SK-N-SH (cell line): ENCODE data around the gene ERI3. TPM values are rescaled to one million over a fixed set of nuclear protein-coding genes. Genes with fewer than 3 reads are reported as not detected.

Experiments used
- CTCF ChIA-PET: fragments of 300-600, 350-600 bp; formaldehyde crosslinking; extraction: SDS; loops from one replicate; lab custom pipeline; 2021; lab: Yijun Ruan, JAX
- POLR2A ChIA-PET: fragments of 350-600 bp; sonication (Branson Sonifier 250); formaldehyde crosslinking; extraction: SDS; loops from one replicate; lab custom pipeline; 2020; ENCODE audit warnings: antibody characterized with exemption, inconsistent platforms; lab: Yijun Ruan, JAX
- DNase-seq: peaks from one replicate; pipeline ENCODE4 v3.0.0; 2012
- H2AFZ ChIP-seq: fragments of 200-600 bp; sonication (generic); 2 replicates; pipeline ENCODE4 v1.8.1; 2016; ENCODE audit warnings: antibody characterized with exemption, mild to moderate bottlenecking, low read depth
- H3F3A ChIP-seq: fragments of 200-600 bp; sonication (generic); replicated peaks from 2 replicates; pipeline ENCODE3; 2016; ENCODE audit warnings: antibody characterized with exemption, mild to moderate bottlenecking; ENCODE audit not compliant: insufficient read depth
- H3K27ac ChIP-seq, 2 experiments: fragments of 200-500 bp in 1 of 2; fragments of 200-600 bp in 1 of 2; sonication (Bioruptor generic) in 1 of 2; sonication (generic), shearing (Covaris generic) in 1 of 2; 2 replicates each; pipeline versions ENCODE4 v1.5.1 to v1.6.1; 2014 to 2016; ENCODE audit warnings: low read depth in 2 of 2, inconsistent platforms in 1 of 2, low read length in 1 of 2, mild to moderate bottlenecking in 1 of 2, mixed read lengths in 1 of 2
- H3K27me3 ChIP-seq: fragments of 200-600 bp; sonication (generic), shearing (Covaris generic); 2 replicates; pipeline ENCODE4 v1.6.1; 2016; ENCODE audit warnings: mixed run types; ENCODE audit not compliant: insufficient read depth
- H3K36me3 ChIP-seq, 2 experiments: fragments of 200-500 bp in 1 of 2; fragments of 200-600 bp in 1 of 2; sonication (Bioruptor generic) in 1 of 2; sonication (generic) in 1 of 2; replicated peaks in 1 of 2; 2 replicates each; pipeline versions ENCODE3 to v1.5.1; 2014 to 2016; ENCODE audit warnings: low read length in 1 of 2, mild to moderate bottlenecking in 1 of 2; ENCODE audit not compliant: insufficient read depth in 2 of 2, control insufficient read depth in 1 of 2
- H3K4me1 ChIP-seq, 2 experiments: fragments of 200-500 bp in 1 of 2; fragments of 200-600 bp in 1 of 2; sonication (Bioruptor generic) in 1 of 2; sonication (generic), shearing (Covaris generic) in 1 of 2; 2 replicates each; pipeline versions ENCODE4 v1.5.1 to v1.6.1; 2014 to 2016; ENCODE audit warnings: low read depth in 1 of 2, low read length in 1 of 2, mixed run types in 1 of 2; ENCODE audit not compliant: insufficient read depth in 2 of 2, control insufficient read depth in 1 of 2
- H3K4me2 ChIP-seq: fragments of 200-600 bp; sonication (generic), shearing (Covaris generic); 2 replicates; pipeline ENCODE4 v1.6.1; 2017; ENCODE audit warnings: mixed run types
- H3K4me3 ChIP-seq, 2 experiments: fragments of 200-500 bp in 1 of 2; fragments of 200-600 bp in 1 of 2; sonication (Bioruptor generic) in 1 of 2; sonication (generic), shearing (Covaris generic) in 1 of 2; 2 replicates each; pipeline versions ENCODE4 v1.5.1 to v1.8.1; 2014 to 2016; ENCODE audit warnings: low read depth in 2 of 2, inconsistent platforms in 1 of 2, low read length in 1 of 2, mild to moderate bottlenecking in 1 of 2, mixed read lengths in 1 of 2, moderate library complexity in 1 of 2
- H3K79me2 ChIP-seq: fragments of 200-600 bp; sonication (generic); 2 replicates; pipeline ENCODE4 v1.8.1; 2017; ENCODE audit warnings: mild to moderate bottlenecking; ENCODE audit not compliant: insufficient read depth
- H3K9ac ChIP-seq: fragments of 200-600 bp; sonication (generic); 2 replicates; pipeline ENCODE4 v1.6.1; 2017; ENCODE audit warnings: mixed run types
- H3K9me2 ChIP-seq: fragments of 200-600 bp; sonication (generic); 2 replicates; pipeline ENCODE4 v1.6.1; 2017; ENCODE audit warnings: mixed run types
- H3K9me3 ChIP-seq: fragments of 200-600 bp; sonication (generic); 2 replicates; pipeline ENCODE4 v1.6.1; 2017; ENCODE audit warnings: mixed run types, mild to moderate bottlenecking, moderate library complexity
- H4K20me1 ChIP-seq: fragments of 200-600 bp; sonication (generic); 2 replicates; pipeline ENCODE4 v1.6.1; 2017; ENCODE audit warnings: mild to moderate bottlenecking, mixed run types; ENCODE audit not compliant: insufficient read depth
- CHD2 ChIP-seq: fragments of 150-350 bp; IDR thresholded peaks from 2 replicates; pipeline ENCODE4 v1.6.1; 2018; ENCODE audit warnings: low read length; ENCODE audit not compliant: partially characterized antibody
- FOSL2 ChIP-seq: IDR thresholded peaks from 2 replicates; pipeline ENCODE4 v1.4.0; 2012; ENCODE audit warnings: low read depth, mild to moderate bottlenecking, moderate library complexity, borderline replicate concordance
- FOXJ3 ChIP-seq: sonication (generic); formaldehyde crosslinking; IDR thresholded peaks from 2 replicates; pipeline ENCODE4 v1.5.1; 2020; ENCODE audit warnings: mild to moderate bottlenecking, missing genetic modification reagents
- MEF2A ChIP-seq: IDR thresholded peaks from 2 replicates; pipeline ENCODE4 v1.4.0; 2012; ENCODE audit warnings: low read depth, borderline replicate concordance
- NFIC ChIP-seq: IDR thresholded peaks from 2 replicates; pipeline ENCODE4 v1.4.0; 2012; ENCODE audit warnings: borderline replicate concordance
- RCOR1 ChIP-seq: fragments of 150-350 bp; IDR thresholded peaks from 2 replicates; pipeline ENCODE4 v1.6.1; 2017; ENCODE audit warnings: antibody characterized with exemption, low read length
- RXRA ChIP-seq: IDR thresholded peaks from 2 replicates; pipeline ENCODE4 v1.4.0; 2012; ENCODE audit warnings: low read depth, mild to moderate bottlenecking, borderline replicate concordance
- SIN3A ChIP-seq: IDR thresholded peaks from 2 replicates; pipeline ENCODE4 v1.6.1; 2012; ENCODE audit warnings: low read depth, mild to moderate bottlenecking, low read length, moderate library complexity, borderline replicate concordance
- SMC3 ChIP-seq: IDR thresholded peaks from 2 replicates; pipeline ENCODE4 v1.6.1; 2012; ENCODE audit warnings: low read depth, low read length, improper control_type of control experiment
- TAF1 ChIP-seq: IDR thresholded peaks from 2 replicates; pipeline ENCODE4 v1.6.1; 2012; ENCODE audit warnings: low read depth, mild to moderate bottlenecking, low read length, moderate library complexity, borderline replicate concordance
- WGBS: methylation state at CpG from one replicate; pipeline ENCODE4 v1.1.6; 2017; ENCODE audit warnings: low lambda C conversion rate; 5-methylcytosine and 5-hydroxymethylcytosine counted together
- polyA plus RNA-seq, 3 experiments: library from polyadenylated mRNA; depleted of rRNA; stranded (reverse); fragments of >200 nt; gene quantifications; 2 replicates each; pipeline ENCODE4 v1.2.3, GENCODE V29; 2012
- TF ChIP-seq, protein P1 (sequence below): fragments of 200-600 bp; sonication (generic); IDR thresholded peaks from 2 replicates; pipeline ENCODE4 v1.6.1; 2017; ENCODE audit warnings: antibody characterized with exemption, mild to moderate bottlenecking, moderate library complexity
- TF ChIP-seq, protein P2 (sequence below): IDR thresholded peaks from 2 replicates; pipeline ENCODE4 v1.6.1; 2012; ENCODE audit warnings: mild to moderate bottlenecking, low read depth, low read length, moderate library complexity
- TF ChIP-seq, protein P3 (sequence below): fragments of 150-350 bp; IDR thresholded peaks from 2 replicates; pipeline ENCODE4 v1.6.1; 2017; ENCODE audit warnings: antibody characterized with exemption, low read length, low read depth, borderline replicate concordance
- TF ChIP-seq, protein P4 (sequence below): IDR thresholded peaks from 2 replicates; pipeline ENCODE4 v1.4.0; 2012; ENCODE audit warnings: low read depth, borderline replicate concordance
- TF ChIP-seq, protein P5 (sequence below): IDR thresholded peaks from 2 replicates; pipeline ENCODE4 v1.4.0; 2012; ENCODE audit warnings: low read depth, borderline replicate concordance

Gene ERI3
- polyA plus RNA-seq, 1 of the 3 experiments (the other 2 are of a cell fraction) = 60.7 TPM

DNA sequence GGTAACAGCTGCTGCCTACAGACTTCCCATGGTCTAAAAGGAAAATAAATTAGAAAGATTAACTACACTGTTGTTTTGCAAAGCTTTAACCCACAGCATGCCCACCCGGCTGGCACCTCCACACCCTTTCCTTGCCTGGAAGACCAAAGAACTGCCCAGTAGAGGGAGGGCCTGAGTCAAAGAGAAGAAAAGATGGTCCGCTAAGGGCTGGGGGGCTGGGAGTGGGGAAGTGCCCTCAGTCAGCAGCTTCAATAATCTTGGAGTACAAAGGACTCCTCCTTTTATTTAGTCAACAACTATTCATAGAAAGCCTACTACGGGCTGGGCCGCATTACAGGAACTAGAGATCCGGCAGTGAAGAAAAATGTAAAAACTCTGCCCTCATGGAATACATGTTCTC, 40.6 kb downstream of the ERI3 start:
- Histone ChIP-seq H3K9me2 (no peaks in the 10 kb centered on the region), H3K27ac (no peak overlapping the region), H3K27me3 (no peaks in the 10 kb centered on the region), H2AFZ (no peak overlapping the region), H3K79me2 (no peaks in the 10 kb centered on the region), H3K36me3 (peaks cover 19 to 77% of the 10 kb centered on the region in 2 experiments), H3F3A (no peaks in the 10 kb centered on the region), H3K4me2 (no peak overlapping the region), H3K9ac (no peak overlapping the region), H3K4me3 (no peak overlapping the region), H3K4me1 (no peaks in the 10 kb centered on the region; a peak in 1 of 4 replicates), H3K9me3 (no peaks in the 10 kb centered on the region), H4K20me1 (no peaks in the 10 kb centered on the region)
- DNase-seq = no peak
- CTCF ChIA-PET = interaction anchor here (0.6 to 3.2 kb wide), 11 partner anchors 9 to 338 kb away, joined by 3 to 36 read pairs (median 3); partner anchors contain the start of gene DMAP1
- POLR2A ChIA-PET = no interaction called here
- no peak for TF ChIP-seq SMC3
- TF ChIP-seq, protein P1, sequence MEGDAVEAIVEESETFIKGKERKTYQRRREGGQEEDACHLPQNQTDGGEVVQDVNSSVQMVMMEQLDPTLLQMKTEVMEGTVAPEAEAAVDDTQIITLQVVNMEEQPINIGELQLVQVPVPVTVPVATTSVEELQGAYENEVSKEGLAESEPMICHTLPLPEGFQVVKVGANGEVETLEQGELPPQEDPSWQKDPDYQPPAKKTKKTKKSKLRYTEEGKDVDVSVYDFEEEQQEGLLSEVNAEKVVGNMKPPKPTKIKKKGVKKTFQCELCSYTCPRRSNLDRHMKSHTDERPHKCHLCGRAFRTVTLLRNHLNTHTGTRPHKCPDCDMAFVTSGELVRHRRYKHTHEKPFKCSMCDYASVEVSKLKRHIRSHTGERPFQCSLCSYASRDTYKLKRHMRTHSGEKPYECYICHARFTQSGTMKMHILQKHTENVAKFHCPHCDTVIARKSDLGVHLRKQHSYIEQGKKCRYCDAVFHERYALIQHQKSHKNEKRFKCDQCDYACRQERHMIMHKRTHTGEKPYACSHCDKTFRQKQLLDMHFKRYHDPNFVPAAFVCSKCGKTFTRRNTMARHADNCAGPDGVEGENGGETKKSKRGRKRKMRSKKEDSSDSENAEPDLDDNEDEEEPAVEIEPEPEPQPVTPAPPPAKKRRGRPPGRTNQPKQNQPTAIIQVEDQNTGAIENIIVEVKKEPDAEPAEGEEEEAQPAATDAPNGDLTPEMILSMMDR = peak; percentile 37; the same call in 1 of the 2 replicates
- WGBS = 61% methylated on average over 3 of the region's 5 CpGs

DNA sequence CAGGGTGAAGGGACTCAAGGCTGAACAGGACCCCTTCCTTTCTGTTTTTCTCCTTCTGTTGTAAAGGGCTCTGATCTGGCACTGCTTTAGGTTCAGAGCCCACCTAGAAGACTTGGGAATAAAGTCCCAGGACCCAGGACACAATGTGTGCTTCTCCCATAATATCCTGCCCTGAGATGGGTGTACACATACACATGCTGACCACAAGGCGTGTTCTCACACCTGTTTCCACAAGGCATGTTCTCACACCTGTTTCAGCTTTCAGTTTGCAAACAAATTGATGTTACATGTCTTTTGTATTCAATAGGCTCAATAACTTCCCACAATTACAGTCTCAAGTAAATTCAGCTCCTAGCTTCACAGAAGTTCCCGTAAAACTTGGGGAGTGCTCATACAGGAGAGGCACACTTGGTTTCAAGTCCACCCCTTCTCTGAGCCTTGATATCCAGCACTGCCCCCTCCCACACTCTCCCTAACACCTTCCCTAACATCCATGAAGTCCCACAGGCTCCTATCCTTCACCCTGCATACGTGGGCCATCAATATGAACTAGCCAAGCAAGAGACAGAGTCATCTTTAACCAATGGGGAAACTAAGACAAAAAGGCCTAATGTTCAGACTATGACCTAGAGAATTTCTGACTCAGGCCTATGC, 41.7 kb downstream of the ERI3 start:
- H3K27ac ChIP-seq = no peak overlapping the region
- H3K9me2 ChIP-seq = no peaks in the 10 kb centered on the region
- no peak overlapping the region for H3K4me3 ChIP-seq
- DNase-seq = no peak
- no peak overlapping the region for H2AFZ ChIP-seq
- no peaks in the 10 kb centered on the region for H3K79me2 ChIP-seq
- no peaks in the 10 kb centered on the region for H3K27me3 ChIP-seq
- H3F3A ChIP-seq = no peaks in the 10 kb centered on the region
- H3K4me2 ChIP-seq = no peak overlapping the region
- H3K9ac ChIP-seq = no peak overlapping the region
- H3K36me3 ChIP-seq = peaks cover 24 to 72% of the 10 kb centered on the region in 2 experiments
- TF ChIP-seq RXRA (no peak), FOXJ3 (CRISPR knock-in tag) (no peak), TAF1 (no peak), SMC3 (no peak), FOSL2 (no peak), RCOR1 (no peak), CHD2 (no peak), MEF2A (no peak), NFIC (no peak), SIN3A (no peak)
- TF ChIP-seq, protein P2, sequence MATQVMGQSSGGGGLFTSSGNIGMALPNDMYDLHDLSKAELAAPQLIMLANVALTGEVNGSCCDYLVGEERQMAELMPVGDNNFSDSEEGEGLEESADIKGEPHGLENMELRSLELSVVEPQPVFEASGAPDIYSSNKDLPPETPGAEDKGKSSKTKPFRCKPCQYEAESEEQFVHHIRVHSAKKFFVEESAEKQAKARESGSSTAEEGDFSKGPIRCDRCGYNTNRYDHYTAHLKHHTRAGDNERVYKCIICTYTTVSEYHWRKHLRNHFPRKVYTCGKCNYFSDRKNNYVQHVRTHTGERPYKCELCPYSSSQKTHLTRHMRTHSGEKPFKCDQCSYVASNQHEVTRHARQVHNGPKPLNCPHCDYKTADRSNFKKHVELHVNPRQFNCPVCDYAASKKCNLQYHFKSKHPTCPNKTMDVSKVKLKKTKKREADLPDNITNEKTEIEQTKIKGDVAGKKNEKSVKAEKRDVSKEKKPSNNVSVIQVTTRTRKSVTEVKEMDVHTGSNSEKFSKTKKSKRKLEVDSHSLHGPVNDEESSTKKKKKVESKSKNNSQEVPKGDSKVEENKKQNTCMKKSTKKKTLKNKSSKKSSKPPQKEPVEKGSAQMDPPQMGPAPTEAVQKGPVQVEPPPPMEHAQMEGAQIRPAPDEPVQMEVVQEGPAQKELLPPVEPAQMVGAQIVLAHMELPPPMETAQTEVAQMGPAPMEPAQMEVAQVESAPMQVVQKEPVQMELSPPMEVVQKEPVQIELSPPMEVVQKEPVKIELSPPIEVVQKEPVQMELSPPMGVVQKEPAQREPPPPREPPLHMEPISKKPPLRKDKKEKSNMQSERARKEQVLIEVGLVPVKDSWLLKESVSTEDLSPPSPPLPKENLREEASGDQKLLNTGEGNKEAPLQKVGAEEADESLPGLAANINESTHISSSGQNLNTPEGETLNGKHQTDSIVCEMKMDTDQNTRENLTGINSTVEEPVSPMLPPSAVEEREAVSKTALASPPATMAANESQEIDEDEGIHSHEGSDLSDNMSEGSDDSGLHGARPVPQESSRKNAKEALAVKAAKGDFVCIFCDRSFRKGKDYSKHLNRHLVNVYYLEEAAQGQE = no peak
- TF ChIP-seq, protein P3, sequence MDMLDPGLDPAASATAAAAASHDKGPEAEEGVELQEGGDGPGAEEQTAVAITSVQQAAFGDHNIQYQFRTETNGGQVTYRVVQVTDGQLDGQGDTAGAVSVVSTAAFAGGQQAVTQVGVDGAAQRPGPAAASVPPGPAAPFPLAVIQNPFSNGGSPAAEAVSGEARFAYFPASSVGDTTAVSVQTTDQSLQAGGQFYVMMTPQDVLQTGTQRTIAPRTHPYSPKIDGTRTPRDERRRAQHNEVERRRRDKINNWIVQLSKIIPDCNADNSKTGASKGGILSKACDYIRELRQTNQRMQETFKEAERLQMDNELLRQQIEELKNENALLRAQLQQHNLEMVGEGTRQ = no peak
- TF ChIP-seq, protein P4, sequence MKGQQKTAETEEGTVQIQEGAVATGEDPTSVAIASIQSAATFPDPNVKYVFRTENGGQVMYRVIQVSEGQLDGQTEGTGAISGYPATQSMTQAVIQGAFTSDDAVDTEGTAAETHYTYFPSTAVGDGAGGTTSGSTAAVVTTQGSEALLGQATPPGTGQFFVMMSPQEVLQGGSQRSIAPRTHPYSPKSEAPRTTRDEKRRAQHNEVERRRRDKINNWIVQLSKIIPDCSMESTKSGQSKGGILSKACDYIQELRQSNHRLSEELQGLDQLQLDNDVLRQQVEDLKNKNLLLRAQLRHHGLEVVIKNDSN = no peak
- TF ChIP-seq, protein P5, sequence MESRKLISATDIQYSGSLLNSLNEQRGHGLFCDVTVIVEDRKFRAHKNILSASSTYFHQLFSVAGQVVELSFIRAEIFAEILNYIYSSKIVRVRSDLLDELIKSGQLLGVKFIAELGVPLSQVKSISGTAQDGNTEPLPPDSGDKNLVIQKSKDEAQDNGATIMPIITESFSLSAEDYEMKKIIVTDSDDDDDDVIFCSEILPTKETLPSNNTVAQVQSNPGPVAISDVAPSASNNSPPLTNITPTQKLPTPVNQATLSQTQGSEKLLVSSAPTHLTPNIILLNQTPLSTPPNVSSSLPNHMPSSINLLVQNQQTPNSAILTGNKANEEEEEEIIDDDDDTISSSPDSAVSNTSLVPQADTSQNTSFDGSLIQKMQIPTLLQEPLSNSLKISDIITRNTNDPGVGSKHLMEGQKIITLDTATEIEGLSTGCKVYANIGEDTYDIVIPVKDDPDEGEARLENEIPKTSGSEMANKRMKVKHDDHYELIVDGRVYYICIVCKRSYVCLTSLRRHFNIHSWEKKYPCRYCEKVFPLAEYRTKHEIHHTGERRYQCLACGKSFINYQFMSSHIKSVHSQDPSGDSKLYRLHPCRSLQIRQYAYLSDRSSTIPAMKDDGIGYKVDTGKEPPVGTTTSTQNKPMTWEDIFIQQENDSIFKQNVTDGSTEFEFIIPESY = no peak
- WGBS = 95% methylated on average over 3 of the region's 3 CpGs
- ChIA-PET POLR2A (no interaction called here), CTCF (interaction anchor here (0.8 to 3.2 kb wide), 7 partner anchors 8 to 339 kb away, joined by 3 to 36 read pairs (median 5); partner anchors contain the start of gene DMAP1)
- H3K9me3 ChIP-seq = no peaks in the 10 kb centered on the region
- no peaks in the 10 kb centered on the region; a peak in 1 of 4 replicates for H3K4me1 ChIP-seq
- no peaks in the 10 kb centered on the region for H4K20me1 ChIP-seq
